ENCODE measurements around the gene TMPRSS11F. TPM values are rescaled to one million over a fixed set of nuclear protein-coding genes. Genes with fewer than 3 reads are reported as not detected.
A peak's percentile ranks its signal among the peaks of the same experiment; 100 is the strongest.

Gene TMPRSS11F
- total RNA-seq (not detected), polyA plus RNA-seq (not detected)
- long read RNA-seq, donor 1 = 0 reads
- long read RNA-seq, donor 2 = 0 reads
- long read RNA-seq, donor 3 = 0 reads
- long read RNA-seq, donor 4 = 0 reads
- long read RNA-seq, donor 5 = 0 reads

GRCh38 chr4:68129793-68130192 lies at the start of gene TMPRSS11F:
TSS of gene TMPRSS11F (minus strand) at chr4:68129869. CDS start at chr4:68129820, 49 bp downstream.
- Histone ChIP-seq H3K27me3 (ENCODE audit: control insufficient read depth in 3 of 3, insufficient read depth in 3 of 3, low read length in 2 of 3) (no peaks in the 10 kb centered on the region), H3K9me3 (ENCODE audit: control insufficient read depth in 4 of 4, insufficient read depth in 3 of 4, low read length in 3 of 4) (peaks cover 0 to 8% (median 1%) of the 10 kb centered on the region in 4 donors), H3K4me1 (ENCODE audit: control insufficient read depth in 5 of 5, insufficient read depth in 5 of 5, low read length in 5 of 5) (no peaks in the 10 kb centered on the region), H3K27ac (ENCODE audit: low read depth in 1 of 2, low read length in 1 of 2) (no peak within 1 kb of the TSS), H3K36me3 (ENCODE audit: control insufficient read depth in 4 of 4, insufficient read depth in 4 of 4, low read length in 4 of 4) (no peaks in the 10 kb centered on the region), H3K4me3 (no peak within 1 kb of the TSS), H3K9ac (ENCODE audit: insufficient read depth in 1 of 2, low read length in 2 of 2) (no peak within 1 kb of the TSS)
- WGBS, 2 donors = 39 to 59% methylated on average over 3 of the region's 3 CpGs
- DNase-seq = peak in 1 of 3 donors; percentile 6
- no peak for TF ChIP-seq CTCF (IDR thresholded peaks at IDR 0.05; ENCODE audit: control extremely low read depth, extremely low read depth)
- ATAC-seq (ENCODE audit: insufficient read depth, low FRiP score) = no peak

GRCh38 chr4:68176904-68177303 lies 47.2 kb upstream of the TMPRSS11F start:
- Histone ChIP-seq H3K9ac (ENCODE audit: insufficient read depth in 1 of 2, low read length in 2 of 2) (no peak overlapping the region), H3K9me3 (ENCODE audit: control insufficient read depth in 4 of 4, insufficient read depth in 3 of 4, low read length in 3 of 4) (peaks cover 0 to 4% (median 0%) of the 10 kb centered on the region in 4 donors), H3K4me1 (ENCODE audit: control insufficient read depth in 5 of 5, insufficient read depth in 5 of 5, low read length in 5 of 5) (no peaks in the 10 kb centered on the region), H3K4me3 (no peak overlapping the region), H3K27ac (ENCODE audit: low read depth in 1 of 2, low read length in 1 of 2) (no peak overlapping the region), H3K36me3 (ENCODE audit: control insufficient read depth in 4 of 4, insufficient read depth in 4 of 4, low read length in 4 of 4) (no peaks in the 10 kb centered on the region), H3K27me3 (ENCODE audit: control insufficient read depth in 3 of 3, insufficient read depth in 3 of 3, low read length in 2 of 3) (no peaks in the 10 kb centered on the region)
- ATAC-seq (ENCODE audit: insufficient read depth, low FRiP score) (no peak), DNase-seq (no peak)
- 44 to 61% methylated on average over 2 of the region's 2 CpGs for WGBS, 2 donors
- TF ChIP-seq CTCF (IDR thresholded peaks at IDR 0.05; ENCODE audit: control extremely low read depth, extremely low read depth) = no peak

- H3K9me3 ChIP-seq (ENCODE audit: control insufficient read depth in 4 of 4, insufficient read depth in 3 of 4, low read length in 3 of 4) = peaks cover 0 to 4% (median 0%) of the 10 kb centered on the region in 4 donors
- ATAC-seq (ENCODE audit: insufficient read depth, low FRiP score) (no peak), DNase-seq (peak in 1 of 3 donors; percentile 1)
- no peaks in the 10 kb centered on the region for H3K4me1 ChIP-seq (ENCODE audit: control insufficient read depth in 5 of 5, insufficient read depth in 5 of 5, low read length in 5 of 5)
- no peak overlapping the region for H3K27ac ChIP-seq (ENCODE audit: low read depth in 1 of 2, low read length in 1 of 2)
- no peaks in the 10 kb centered on the region for H3K36me3 ChIP-seq (ENCODE audit: control insufficient read depth in 4 of 4, insufficient read depth in 4 of 4, low read length in 4 of 4)
- no peak for TF ChIP-seq CTCF (IDR thresholded peaks at IDR 0.05; ENCODE audit: control extremely low read depth, extremely low read depth)
- H3K4me3 ChIP-seq = no peak overlapping the region
- no peaks in the 10 kb centered on the region for H3K27me3 ChIP-seq (ENCODE audit: control insufficient read depth in 3 of 3, insufficient read depth in 3 of 3, low read length in 2 of 3)
- no peak overlapping the region for H3K9ac ChIP-seq (ENCODE audit: insufficient read depth in 1 of 2, low read length in 2 of 2)
- 38 to 60% methylated on average over 1 of the region's 1 CpG for WGBS, 2 donors
Observed at GRCh38 chr4:68176500-68176899, 46.8 kb upstream of the TMPRSS11F start.

Data from lung (tissue), 16 donors.